Left ventricle myocardium inferior (tissue), 1 donor: Measurements from ENCODE around the gene KRTAP13-3. TPM values are rescaled to one million over a fixed set of nuclear protein-coding genes. Genes with fewer than 3 reads are reported as not detected.
A peak's percentile ranks its signal among the peaks of the same experiment; 100 is the strongest.

Experiments
- DNase-seq: peaks from one replicate; pipeline ENCODE4 v3.0.0-alpha.2; 2020
- H3K27ac ChIP-seq: fragments of 200-600 bp; replicated peaks from 2 replicates; pipeline ENCODE4 v1.8.0; 2021
- H3K27me3 ChIP-seq: fragments of 200-600 bp; 2 replicates; pipeline ENCODE4 v1.8.0; 2021; ENCODE audit warnings: low read depth
- H3K36me3 ChIP-seq: fragments of 200-600 bp; 2 replicates; pipeline ENCODE4 v1.8.0; 2021
- H3K4me1 ChIP-seq: fragments of 200-600 bp; 2 replicates; pipeline ENCODE4 v1.8.0; 2021
- H3K4me3 ChIP-seq: fragments of 200-600 bp; 2 replicates; pipeline ENCODE4 v1.8.0; 2021; ENCODE audit warnings: mild to moderate bottlenecking, moderate library complexity
- H3K9me3 ChIP-seq: fragments of 200-600 bp; replicated peaks from 2 replicates; pipeline ENCODE4 v1.8.0; 2021
- intact Hi-C: fragments of 100-400 bp; cut with micrococcal nuclease; formaldehyde crosslinking; loops from one replicate; pipeline ENCODE4 v1.11.0; 2022
- total RNA-seq: library from RNA; stranded (reverse); fragmentation: NEBNext Ultra II Directional; extraction: Animal tissue kit (Norgen Biotek cat#: 25700); gene quantifications from one replicate; pipeline ENCODE4 v1.2.1, GENCODE V29; 2021
- TF ChIP-seq, protein P1 (sequence below): fragments of 200-600 bp; IDR thresholded peaks from 2 replicates; pipeline ENCODE4 v1.8.0; 2021; ENCODE audit warnings: antibody characterized with exemption, mild to moderate bottlenecking, borderline replicate concordance
- donor health status: DM: no; HTN: yes; CAD: no; lungs with severe emphysema.

Gene KRTAP13-3
- total RNA-seq, 1 donor from 2014 or later = not detected

DNA sequence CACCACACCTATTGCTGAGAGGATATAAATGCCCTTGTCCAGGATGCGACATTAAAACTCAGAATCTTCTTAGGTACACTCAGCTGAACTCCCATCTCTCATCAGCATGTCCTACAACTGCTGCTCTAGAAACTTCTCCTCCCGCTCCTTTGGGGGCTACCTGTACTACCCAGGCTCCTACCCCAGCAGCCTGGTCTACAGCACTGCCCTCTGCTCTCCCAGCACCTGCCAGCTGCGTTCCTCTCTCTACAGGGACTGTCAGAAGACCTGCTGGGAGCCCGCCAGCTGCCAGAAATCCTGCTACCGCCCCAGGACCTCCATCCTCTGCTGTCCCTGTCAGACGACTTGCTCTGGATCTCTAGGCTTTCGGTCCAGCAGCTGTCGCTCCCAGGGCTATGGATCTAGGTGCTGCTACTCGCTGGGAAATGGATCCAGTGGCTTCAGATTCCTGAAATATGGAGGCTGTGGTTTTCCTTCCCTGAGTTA lies 4.5 kb upstream of the KRTAP13-3 start, which contains the start of gene KRTAP13-4:
TSS of gene KRTAP13-4 (plus strand) at position 51 of the 486 bp plus-strand sequence. CDS start at position 107, 56 bp downstream.
- TF ChIP-seq, protein P1, sequence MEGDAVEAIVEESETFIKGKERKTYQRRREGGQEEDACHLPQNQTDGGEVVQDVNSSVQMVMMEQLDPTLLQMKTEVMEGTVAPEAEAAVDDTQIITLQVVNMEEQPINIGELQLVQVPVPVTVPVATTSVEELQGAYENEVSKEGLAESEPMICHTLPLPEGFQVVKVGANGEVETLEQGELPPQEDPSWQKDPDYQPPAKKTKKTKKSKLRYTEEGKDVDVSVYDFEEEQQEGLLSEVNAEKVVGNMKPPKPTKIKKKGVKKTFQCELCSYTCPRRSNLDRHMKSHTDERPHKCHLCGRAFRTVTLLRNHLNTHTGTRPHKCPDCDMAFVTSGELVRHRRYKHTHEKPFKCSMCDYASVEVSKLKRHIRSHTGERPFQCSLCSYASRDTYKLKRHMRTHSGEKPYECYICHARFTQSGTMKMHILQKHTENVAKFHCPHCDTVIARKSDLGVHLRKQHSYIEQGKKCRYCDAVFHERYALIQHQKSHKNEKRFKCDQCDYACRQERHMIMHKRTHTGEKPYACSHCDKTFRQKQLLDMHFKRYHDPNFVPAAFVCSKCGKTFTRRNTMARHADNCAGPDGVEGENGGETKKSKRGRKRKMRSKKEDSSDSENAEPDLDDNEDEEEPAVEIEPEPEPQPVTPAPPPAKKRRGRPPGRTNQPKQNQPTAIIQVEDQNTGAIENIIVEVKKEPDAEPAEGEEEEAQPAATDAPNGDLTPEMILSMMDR = no peak
- no peak within 1 kb of the TSS for H3K27ac ChIP-seq
- intact Hi-C loops = no loop called here
- H3K9me3 ChIP-seq = no peaks in the 10 kb centered on the region
- H3K4me3 ChIP-seq = no peak within 1 kb of the TSS
- no peaks in the 10 kb centered on the region for H3K27me3 ChIP-seq
- no peaks in the 10 kb centered on the region for H3K4me1 ChIP-seq
- no peak for DNase-seq
- no peaks in the 10 kb centered on the region for H3K36me3 ChIP-seq

DNA sequence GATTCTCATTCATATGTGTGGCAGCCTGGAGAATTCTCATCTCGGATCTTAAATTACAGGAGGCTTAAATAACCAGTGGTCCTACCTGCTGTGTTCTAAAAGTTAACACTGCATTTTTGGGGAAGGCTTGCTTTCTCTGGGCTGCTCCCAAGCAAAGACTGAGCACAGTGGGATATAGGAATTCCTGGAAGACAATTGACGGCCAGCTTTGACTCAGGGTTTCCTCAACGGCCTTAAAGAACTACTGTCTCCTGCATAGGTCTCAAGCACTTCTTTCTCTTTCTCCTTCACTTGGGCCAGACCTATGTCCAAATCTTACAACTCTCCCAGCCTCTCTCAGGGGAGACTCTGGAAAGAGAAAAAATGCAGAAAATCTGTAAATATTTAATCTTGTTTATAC lies 1.0 kb upstream of the KRTAP13-3 start:
- Histone ChIP-seq H3K4me3 (no peak overlapping the region), H3K36me3 (no peaks in the 10 kb centered on the region), H3K27ac (no peak overlapping the region), H3K27me3 (no peaks in the 10 kb centered on the region), H3K9me3 (no peaks in the 10 kb centered on the region), H3K4me1 (no peaks in the 10 kb centered on the region)
- TF ChIP-seq, protein P1 = no peak
- intact Hi-C loops = no loop called here
- no peak for DNase-seq

DNA sequence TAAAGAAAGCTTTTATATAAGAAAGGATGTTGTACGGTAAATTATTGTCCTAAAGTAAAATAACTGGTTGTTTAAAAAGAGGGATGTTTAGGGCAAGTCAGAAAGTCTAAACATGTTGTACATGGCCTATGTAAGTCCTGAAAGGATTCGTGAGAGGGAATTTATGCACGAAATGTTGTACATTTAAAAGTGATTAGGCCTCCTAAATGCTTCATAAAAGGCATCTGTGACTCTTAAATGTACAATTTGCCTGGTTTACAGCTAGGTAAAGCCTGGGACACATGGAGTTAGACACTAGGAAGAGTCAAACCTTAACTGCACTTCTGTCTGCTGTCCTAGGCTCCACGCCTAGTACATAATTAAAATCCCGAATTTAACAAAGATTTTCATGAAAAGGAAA lies 9.7 kb downstream of the KRTAP13-3 start:
- TF ChIP-seq, protein P1 = no peak
- intact Hi-C loops = no loop called here
- Histone ChIP-seq H3K27me3 (no peaks in the 10 kb centered on the region), H3K27ac (no peak overlapping the region), H3K9me3 (peaks cover 5% of the 10 kb centered on the region), H3K36me3 (no peaks in the 10 kb centered on the region), H3K4me1 (no peaks in the 10 kb centered on the region), H3K4me3 (no peak overlapping the region)
- DNase-seq = no peak

DNA sequence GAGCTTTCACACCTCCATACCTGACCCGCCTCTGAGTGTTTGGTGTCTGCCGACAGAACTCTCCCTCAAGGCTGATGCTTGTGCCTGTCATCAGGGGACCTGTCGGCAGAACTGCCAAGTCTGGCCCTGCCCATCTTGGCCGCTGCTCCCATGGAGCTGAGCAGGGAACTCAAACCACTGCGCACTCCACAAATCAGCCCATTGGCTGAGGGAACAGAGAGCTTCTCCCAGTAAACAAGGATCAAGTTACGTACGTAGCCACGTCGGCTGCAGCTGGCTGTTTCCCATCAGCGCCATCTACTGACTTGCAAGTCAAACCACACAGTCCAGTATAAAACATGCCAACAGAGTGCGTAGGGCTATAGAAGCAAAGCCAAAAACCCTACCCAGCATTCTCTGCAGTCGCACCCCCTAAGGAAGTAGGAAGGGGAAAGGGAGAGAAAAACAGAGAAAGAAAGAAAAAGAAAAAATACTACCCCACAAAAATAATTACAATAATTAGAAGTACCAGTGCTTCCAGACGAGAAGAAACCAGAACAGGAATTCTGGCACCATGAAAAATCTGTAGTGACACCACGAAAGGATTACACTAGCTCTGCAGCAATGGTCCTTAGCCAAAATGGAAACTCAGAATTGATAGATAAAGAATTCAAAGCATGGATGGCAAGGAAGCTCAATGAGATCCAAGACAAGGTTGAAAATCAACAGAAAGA lies 16.8 kb downstream of the KRTAP13-3 start:
- DNase-seq = no peak
- no peaks in the 10 kb centered on the region for H3K27me3 ChIP-seq
- H3K9me3 ChIP-seq = peaks cover 17% of the 10 kb centered on the region
- TF ChIP-seq, protein P1 = peak; percentile 47
- H3K36me3 ChIP-seq = no peaks in the 10 kb centered on the region
- H3K27ac ChIP-seq = no peak overlapping the region
- H3K4me3 ChIP-seq = no peak overlapping the region
- H3K4me1 ChIP-seq = no peaks in the 10 kb centered on the region
- intact Hi-C loops = no loop called here

GRCh38 chr21:30395731-30396130 lies 30.0 kb downstream of the KRTAP13-3 start, which contains the start of gene KRTAP13-1:
TSS of gene KRTAP13-1 (plus strand) at chr21:30396031. CDS start at chr21:30396087, 56 bp downstream.
- intact Hi-C loops = no loop called here

More at GRCh38 chr21:30395731-30396130, 30.0 kb downstream of the KRTAP13-3 start, which contains the start of gene KRTAP13-1:
- Histone ChIP-seq H3K9me3 (peaks cover 7% of the 10 kb centered on the region), H3K27me3 (no peaks in the 10 kb centered on the region), H3K27ac (no peak within 1 kb of the TSS), H3K36me3 (no peaks in the 10 kb centered on the region), H3K4me3 (no peak within 1 kb of the TSS), H3K4me1 (no peaks in the 10 kb centered on the region)
- no peak for DNase-seq
- TF ChIP-seq, protein P1 = no peak
